HTERT RPE-1 (cell line): ENCODE data around the gene PAQR5.
"Not testable (repeated sequence)": the region's sequence is repeated elsewhere in the genome, so short reads cannot be mapped to it uniquely, and the experiment has no call there.

ENCODE experiments used
- in situ Hi-C: fragments of 300-500 bp; cut with MboI; formaldehyde crosslinking; loops from 4 replicates; pipeline ENCODE4 v1.14.3; 2020; ENCODE audit warnings: low sequenced_read_pairs

PAQR5 gene

DNA sequence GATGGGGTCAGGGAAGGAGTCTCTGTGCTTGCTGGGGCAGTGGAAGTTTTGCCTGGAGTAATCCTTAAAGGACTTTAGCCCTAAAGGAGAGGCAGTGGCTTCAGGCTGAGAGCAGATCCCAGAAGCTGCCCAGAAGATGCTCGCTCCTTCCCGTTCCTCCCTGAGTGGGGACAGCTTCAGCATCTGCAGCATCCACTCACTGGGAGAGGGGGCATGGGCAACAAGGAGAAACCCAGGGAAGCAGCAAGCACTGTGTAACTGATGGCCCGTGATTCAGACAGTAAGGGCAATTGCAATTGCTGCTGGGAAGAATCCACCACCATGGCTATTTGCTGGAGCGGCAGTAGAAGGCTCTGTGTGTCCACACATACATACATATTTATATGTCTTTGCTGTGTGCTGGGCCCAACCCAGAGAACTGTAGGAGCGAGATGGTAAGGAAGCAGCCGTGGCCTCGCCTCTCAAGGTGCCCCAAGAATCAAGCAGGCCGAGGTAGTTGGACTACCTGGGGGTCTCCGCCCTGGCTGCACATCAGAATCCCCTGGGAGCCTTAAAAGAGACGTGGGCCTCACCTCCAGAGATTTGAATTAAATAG lies 5.8 kb upstream of the PAQR5 start:
- in situ Hi-C loops, result no loop called here

DNA sequence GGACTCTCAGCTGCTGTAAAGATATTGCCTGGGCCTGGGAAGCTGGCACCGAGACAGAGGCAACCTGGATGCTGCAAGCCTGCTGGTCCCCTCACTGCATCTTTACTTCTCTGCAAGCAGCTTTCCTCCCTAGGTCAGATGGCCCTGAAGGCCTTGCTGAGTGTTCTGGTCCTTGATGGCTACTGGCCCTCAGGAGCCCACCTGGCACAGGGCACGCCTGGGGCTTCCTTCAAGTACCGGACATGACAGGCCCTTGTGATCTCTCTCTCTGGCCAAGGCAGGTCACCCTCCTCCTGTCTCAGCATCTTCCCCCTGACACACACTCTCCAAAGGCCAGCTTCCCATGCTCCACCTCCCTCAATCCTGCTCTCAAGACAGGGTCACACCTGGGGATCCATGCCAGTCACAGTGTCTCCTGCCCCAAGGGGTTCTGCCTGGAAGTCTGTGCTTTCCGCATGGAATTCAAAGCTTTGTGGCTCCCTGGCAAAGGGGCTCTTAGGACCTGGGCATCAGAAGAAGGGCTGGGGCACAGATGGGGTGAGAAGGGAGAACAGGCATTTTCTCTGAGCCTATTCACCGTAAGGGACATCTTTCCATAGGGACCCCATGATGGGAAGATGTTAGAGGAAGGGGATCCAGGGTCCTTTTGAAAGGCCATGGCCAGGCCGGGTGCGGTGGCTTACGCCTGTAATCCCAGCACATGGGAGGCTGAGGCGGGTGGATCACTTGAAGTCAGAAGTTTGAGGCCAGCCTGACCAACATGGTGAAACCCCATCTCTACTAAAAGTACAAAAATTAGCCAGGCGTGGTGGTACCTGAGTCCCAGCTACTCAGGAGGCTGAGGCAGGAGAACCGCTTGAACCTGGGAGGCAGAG lies 4.7 kb upstream of the PAQR5 start:
- in situ Hi-C loops, result no loop called here

DNA sequence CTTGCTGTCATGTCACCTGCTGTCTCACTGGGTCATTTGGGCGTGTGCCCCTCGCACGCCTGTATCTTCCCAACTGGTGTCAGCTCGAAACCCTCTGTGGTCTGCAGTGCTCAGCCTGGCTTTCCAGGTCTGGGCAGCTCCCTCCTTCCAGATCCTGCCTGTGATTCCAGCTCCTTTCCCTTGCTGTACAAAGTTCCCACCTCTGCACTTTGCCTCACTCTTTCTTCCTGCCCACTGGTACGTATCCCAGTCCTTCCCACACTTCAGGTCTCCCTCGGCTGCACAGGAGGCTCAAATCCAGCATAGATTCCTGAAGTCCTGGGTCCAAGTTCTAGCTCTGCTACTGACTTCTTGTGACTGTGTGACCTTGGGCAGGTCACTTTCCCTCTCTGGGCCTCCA lies 2.1 kb upstream of the PAQR5 start:
- in situ Hi-C loops, result no loop called here

DNA sequence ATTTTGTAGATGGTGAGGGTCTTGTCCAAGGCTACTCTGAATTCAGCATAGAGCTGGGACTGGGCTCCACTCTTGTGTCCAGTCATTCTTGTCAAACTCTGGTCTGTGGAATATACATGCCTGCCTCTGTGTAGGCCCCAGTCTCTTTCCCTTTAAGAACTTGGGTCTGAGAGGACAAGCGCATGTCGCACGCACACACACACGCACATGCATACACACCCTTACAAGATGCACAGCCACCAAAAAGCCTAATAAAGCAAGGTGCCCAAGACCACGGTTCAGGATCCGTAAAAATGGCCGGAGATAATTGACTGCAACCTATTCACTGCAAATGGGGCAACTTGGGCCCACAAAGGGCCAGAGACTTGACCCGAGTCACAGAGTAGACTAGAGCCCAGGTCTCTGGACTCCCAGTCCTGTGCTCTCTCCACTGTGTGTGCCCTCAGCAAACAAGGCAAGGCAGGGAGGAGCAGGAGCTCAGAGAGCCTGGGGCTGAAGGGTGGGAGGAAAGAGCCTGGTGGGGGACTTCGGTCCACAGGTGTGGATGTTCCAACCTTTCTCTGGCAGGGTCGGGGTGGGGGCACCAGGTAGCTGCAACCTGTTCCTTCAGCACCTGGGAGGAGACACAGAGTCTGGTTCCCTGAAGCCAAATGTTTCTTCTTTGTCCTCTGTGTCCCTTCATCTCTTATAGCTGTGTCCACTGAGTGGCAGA lies 914 bp upstream of the PAQR5 start:
- in situ Hi-C loops, result no loop called here

DNA sequence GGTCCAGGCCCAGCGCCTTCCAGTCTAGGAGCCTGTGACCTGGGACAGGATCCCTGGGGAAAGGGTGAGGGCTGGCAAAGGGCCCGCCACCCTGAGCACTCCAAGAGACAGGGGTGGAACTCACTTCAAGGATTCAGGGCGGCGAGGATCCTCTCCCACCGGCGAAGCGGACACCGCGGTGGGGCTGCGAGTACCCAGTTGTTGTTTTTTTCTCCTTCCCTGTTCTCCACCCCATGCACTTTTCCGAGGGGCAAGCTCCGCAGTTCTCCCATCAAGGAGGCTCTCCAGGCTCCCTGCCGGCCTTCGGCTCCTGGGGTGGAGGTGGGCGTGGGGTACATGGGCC lies 387 bp upstream of the PAQR5 start:
- in situ Hi-C loops, result no loop called here

DNA sequence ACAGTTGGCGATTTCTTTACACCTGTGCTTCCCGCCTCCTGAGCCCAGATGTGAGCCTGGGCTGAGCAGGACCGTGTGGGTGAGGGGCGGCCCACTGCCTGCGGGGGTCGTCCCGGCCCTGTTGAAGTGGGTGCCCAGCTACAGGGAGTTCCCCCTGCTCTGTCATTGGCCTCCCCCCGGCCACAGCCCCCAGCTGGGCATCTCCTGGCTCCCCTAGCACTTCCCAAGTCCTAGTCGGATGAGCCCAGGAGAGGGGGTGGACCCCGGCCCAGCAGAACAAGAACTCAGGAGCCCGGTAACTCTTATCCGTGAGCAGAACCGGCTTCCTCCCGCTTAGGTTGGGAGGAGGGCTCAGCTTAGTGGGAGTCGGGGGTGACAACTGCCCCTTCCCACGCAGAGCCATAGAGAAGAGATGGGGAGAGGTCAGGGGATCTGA lies 757 bp downstream of the PAQR5 start:
- in situ Hi-C loops, result no loop called here

DNA sequence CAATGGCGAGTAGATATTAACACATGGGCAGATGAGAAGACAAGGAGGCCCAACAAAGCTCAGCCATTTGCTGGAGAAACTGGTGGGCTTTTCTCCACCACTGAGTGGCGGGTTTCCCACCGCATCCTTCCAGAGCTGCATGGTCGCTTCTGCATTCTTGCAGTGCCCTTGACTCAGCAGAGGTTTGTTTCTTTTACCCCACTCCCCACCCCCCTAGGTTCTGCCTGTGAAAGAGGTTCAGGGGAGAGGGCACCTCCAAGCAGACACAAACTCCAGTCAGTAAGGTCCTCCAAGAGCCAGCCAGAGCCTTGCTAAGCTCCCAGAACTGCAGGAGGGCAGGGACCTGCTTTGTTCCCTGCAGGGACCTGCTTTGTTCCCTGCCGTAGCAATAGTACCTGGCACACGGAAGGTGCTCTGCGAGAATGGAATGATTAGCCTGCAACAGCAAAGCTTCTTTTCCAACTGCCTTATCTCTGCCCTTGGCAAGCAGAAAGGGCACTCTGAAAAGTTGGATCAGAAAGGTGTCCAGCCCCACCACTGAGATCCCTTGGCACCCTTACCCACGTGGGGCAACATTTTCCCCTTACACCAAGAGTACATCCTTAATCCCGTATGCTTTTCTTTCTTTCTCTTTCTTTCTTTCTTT lies 1.4 kb downstream of the PAQR5 start:
- in situ Hi-C loops, result no loop called here

DNA sequence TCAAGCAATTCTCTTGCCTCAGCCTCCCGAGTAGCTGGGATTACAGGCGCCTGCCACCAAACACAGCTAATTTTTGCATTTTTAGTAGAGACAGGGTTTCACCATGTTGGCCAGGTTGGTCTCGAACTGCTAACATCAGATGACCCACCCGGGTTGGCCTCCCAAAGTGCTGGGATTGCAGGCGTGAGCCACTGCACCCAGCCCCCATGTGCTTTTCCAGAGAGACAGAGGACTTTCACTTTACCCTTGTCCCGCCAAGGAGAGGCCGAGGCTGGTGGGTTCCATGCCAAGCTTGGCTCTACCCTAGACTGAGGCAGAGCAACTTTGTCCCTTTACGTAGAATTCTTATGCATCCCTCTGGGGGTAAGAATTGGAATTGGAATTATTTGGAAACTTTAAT lies 2.4 kb downstream of the PAQR5 start:
- in situ Hi-C loops, result not testable (repeated sequence)

DNA sequence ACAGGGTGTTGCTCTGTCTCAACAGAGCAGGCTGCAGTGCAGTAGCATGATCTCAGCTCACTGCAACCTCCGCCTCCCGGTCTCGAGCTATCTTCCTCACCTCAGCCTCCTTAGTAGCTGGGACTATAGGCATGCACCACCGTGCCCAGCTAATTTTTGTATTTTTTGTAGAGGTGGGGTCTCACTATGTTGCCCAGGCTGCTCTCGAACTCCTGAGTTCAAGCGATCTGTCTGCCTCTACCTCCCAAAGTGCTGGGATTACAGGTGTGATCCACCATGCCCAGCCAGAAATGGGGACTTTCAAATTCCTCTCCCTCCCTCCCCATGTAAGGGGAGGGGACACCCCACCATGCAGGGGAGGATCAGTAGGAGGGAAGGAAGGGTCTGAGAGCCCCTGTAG lies 3.4 kb downstream of the PAQR5 start:
- in situ Hi-C loops, result not testable (repeated sequence)

DNA sequence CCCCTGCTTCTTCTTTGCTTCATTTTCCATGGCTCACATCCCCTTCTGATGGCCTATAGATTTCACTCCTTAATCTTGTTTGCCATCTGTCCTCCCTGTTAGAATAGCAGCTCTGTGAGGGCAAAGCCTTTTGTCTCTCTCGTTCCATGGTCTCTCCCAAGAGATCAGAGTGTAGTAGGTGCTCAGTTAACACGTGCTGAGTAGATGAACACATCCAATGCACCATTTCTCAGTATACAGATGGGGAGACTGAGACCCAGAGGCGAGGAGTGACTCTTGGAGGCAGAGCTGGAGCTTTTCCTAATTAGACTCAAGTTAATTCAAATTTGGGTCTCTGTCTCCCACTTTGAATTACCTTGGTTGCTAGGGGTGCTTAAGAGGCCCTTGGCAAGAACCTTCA lies 4.2 kb downstream of the PAQR5 start:
- in situ Hi-C loops, result no loop called here

DNA sequence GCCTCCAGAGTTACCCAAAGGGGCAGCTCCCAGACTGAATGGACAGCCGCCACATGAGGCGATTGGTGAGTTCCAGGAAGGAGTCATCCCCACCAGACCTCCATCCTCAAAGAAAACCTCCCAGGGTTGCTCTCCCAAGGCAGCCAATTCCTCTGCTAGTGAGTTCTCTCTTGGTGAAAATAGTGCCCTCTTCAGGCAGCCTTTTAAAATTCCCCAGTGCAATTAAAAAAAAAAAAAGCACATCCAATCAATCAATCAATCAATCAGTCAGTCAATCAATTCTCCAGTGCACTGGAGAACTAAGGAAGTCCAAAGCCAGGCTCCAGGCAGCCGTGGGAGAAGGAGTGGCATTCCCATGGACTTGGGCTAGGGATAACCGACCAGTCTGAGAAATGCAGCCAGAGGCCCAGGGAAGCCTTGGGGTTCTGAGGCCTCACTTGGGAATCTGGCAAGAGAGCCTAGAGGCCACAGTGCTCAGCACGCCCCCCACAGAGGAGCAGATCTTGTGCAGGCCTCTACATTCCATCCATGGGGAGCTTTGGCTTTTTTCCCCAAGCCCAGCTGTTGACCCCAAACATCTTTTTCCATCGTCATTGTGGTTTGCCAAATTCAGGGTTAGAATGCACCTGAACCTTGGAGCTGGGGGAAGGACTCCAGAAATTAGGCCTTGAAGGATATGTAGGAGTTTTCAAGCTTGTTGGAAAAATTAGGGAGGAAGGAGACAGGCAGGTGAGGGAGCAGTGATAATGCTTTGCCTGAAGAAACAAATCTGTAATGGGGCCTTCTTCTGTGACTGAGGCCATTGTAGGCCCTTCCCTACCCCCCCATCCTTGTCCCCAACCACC lies 4.8 kb downstream of the PAQR5 start:
- in situ Hi-C loops, result no loop called here

DNA sequence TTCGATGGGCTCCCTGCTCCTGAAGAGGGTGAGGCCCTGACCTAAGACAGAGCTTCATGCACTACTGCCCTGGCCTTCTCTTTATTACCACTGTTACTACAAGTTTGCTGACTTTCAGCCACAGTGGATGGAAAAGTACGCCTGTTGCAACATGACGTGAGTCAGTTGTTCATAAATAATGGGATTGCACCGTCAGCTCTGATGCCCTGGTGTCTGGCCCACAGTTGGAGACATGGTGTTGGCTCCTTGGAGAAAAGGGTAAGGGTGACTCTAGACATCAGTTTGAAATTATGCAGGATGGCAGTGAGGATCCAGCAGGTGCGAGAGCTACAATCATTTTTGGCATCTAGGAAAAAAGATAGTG lies 5.5 kb downstream of the PAQR5 start:
- in situ Hi-C loops, result no loop called here

DNA sequence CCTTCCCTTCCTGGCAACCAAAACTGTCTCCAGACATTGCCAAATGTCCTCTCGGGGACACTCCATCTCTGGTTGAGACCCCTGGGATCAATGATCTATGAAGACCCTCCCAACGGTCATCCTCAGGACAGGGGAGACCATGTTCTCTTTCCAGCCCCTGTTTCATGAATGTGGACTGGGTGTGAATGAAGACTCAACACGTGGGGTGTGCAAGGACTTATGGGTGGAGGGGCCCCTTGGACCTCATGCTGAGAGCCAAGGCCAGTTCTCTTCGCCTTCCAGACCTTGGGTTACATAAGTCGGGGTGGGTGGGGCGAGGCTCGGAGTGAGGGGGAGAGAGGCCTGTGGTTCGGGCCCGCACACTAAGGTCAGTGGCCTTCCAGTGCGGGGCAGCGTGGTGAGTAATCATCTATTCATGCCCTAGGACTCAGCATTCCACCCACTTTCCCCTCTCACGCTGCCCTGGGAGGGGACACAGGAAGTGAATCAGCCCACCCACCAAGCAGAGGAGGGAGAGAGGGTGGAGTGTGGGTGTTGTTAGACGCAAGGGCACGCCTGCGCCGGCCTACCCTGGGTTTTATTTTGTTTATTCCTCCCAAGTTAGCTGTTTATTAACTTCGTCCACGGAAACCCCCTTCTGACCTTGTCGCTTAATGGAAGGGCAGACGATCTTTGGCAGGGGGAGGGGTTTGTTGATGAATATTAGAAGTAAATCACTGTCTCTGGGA lies 6.7 kb downstream of the PAQR5 start:
- in situ Hi-C loops, result no loop called here

DNA sequence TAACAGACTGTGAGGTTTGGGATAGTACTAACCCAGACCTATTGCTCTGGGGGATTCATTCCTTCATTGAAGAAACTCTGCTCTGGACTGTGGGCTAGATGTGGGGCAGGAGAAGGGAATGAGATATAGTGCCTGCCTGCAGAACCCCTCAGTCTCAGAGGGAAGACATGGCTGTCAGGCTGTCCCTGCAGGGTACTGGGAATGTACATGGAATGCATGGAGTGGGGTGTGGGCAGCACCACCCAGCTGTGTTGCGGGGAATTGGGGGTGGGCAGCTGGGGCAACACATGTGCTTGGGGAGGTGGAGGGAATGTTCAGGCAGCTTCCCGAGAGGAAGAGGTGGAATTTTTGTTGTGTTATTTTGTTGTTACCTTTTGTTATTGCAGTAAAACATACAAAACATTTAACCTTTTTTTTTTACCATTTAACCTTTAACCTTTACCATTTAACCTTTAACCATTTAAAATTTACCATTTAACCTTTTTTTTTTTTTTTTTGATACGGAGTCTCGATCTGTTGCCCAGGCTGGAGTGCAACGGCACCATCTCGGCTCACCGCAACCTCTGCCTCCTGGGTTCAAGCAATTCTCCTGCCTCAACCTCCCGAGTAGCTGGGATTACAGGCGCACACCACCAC lies 7.3 kb downstream of the PAQR5 start:
- in situ Hi-C loops, result no loop called here

DNA sequence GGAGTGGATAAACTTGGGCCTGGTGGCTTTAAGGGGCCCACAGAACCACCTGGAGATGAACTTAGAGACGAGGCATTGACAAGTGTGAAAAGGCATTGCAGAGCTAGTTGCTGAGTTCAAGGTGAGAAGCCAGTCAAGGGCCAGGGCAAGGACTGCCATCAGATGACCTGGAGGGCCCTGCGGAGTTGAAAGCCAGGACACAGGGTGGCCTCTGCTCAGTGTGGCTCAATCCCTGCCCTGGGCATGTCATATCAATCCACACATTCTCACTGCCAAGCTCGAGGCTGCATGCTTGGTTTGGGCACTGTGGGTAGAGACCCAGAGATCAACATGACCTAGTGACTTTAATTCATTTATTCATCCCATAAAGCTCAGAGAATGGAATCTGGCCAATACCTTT lies 9.2 kb downstream of the PAQR5 start:
- in situ Hi-C loops, result no loop called here

DNA sequence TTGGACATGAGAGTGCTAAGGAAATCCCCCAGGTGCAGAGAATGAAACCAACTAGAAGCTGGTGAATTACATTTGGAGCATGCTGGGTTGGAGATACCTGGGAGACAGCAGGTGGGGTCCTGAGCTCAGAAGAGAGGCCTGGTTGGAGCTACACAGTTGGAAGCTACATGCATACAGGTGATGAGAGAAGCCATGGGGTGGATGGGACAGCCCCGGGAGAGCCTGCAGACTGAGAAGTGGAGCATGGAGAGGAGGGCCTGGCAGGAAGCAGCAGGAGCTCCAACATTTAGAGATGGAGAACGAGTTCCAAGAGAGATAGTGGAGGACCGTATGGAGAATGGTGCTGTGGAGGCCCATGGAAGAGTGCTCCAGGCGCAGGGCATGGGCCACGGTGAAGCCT lies 10.2 kb downstream of the PAQR5 start:
- in situ Hi-C loops, result no loop called here

DNA sequence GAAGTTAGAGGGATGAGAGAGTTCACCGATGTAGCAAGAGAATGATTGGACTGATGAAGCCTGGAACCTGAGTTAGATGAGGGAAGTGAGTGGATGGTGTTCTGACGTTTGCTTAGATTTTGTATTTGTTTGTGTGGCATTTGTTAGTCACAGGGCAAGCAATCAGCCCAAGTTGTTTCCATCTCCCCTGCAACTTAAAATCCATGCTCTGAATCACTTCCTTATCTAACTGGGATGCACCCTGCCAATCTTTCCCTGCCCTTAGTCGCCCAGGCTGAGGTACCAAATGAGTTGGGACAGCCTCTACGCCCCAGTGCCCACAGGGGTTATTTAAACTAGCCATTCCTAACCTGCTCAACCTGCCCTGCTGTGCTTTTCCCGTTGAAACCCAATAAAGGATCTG lies 12.6 kb downstream of the PAQR5 start:
- in situ Hi-C loops, result no loop called here

DNA sequence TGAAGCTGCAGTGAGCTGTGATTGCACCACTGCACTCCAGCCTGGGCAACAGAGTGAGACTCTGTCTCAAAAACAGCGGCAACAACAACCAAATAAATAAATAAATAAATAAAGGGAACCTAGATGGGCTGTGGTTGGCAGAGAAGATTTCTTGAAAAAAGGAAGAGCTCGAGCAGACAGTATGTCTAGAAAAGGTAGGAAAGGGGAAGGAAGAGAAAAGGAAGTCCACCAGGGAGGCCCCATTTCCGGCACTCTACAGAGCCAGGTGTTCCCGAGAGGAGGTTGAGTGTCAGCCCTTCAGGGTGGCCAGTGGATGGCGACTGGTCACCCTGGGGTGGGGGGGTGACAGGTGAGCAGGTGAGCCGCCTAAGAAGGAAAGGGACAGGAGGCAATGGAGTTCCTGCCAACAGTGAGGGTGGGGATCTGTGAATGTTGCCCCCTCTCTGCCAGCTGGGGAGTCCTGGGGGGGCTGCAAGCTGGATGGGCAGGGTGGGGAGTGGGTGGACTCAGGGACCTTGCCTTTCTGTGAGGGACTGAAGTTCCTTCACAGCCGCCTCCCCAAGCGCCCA lies 14.8 kb downstream of the PAQR5 start:
- in situ Hi-C loops, result no loop called here

DNA sequence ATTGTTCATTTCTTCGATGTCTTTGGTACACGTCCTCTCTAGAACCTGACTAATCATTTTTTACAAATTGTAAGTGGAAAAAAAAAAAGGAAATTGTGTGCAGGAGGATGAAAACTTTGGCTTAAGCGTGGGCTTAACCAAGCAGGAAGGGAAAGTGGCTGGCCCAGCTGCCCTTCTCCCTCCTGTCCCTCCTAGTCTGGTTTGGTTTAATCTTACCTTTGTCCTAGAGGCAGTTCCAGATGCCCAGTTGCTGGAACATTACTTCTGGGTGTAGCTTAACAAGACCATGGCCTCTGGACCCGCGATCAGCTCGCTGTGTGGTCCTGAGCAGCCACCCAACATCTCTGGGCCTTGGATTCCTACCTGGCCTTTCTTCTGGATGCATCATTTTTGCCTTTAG lies 15.4 kb downstream of the PAQR5 start:
- in situ Hi-C loops, result no loop called here
